GM12878 (cell line): Measurements from ENCODE around the gene OOSP3. TPM values are rescaled to one million over a fixed set of nuclear protein-coding genes. Genes with fewer than 3 reads are reported as not detected.

ENCODE experiments used
- ATAC-seq: fragments of 200-7000 bp; cut with Tn5 transposase; 3 replicates; pipeline ENCODE4 v1.9.1; 2020; ENCODE audit warnings: mild to moderate bottlenecking, moderate library complexity
- BruUV-seq: library from RNA; stranded (reverse); fragments of 400-500 nt; replicated peaks from 2 replicates; lab custom pipeline; 2021; lab: Mats Ljungman, UMichigan
- CTCF ChIA-PET: fragments of 300-600 bp; sonication (Branson Sonifier 250); formaldehyde crosslinking; extraction: SDS; loops from one replicate; lab custom pipeline; 2021; ENCODE audit warnings: inconsistent platforms; lab: Yijun Ruan, JAX
- POLR2A ChIA-PET: fragments of 350-600 bp; formaldehyde crosslinking; extraction: SDS; loops from one replicate; lab custom pipeline; 2021; ENCODE audit warnings: inconsistent platforms; lab: Charles Lee
- RAD21 ChIA-PET: fragments of 300-600 bp; sonication (Branson Sonifier 250); formaldehyde crosslinking; loops from one replicate; lab custom pipeline; 2023; ENCODE audit warnings: antibody characterized with exemption; ENCODE audit not compliant: unreplicated experiment; lab: Charles Lee
- SMC1A ChIA-PET: fragments of 300-600 bp; sonication (Branson Sonifier 250); formaldehyde crosslinking; loops from one replicate; lab custom pipeline; 2023; ENCODE audit not compliant: unreplicated experiment, uncharacterized antibody; lab: Charles Lee
- DNase-seq: peaks from one replicate; pipeline ENCODE4 v3.0.0-alpha.2; 2011; ENCODE audit warnings: low read depth, low spot score
- FAIRE-seq: peaks from 3 replicates; lab custom pipeline; 2011; peaks lifted over from hg19 to GRCh38; lab: Jason Lieb, UNC
- H2AFZ ChIP-seq: 2 replicates; pipeline ENCODE4 v1.6.0; 2011; ENCODE audit warnings: low read depth, low read length, control low read depth; ENCODE audit not compliant: control insufficient read depth
- H3K27ac ChIP-seq: 2 replicates; pipeline ENCODE4 v1.5.1; 2011; ENCODE audit warnings: control low read depth; ENCODE audit not compliant: control insufficient read depth, insufficient read depth
- H3K27me3 ChIP-seq, 2 experiments: replicated peaks in 1 of 2; 2 replicates each; pipeline versions ENCODE4 v1.6.0 to v1.6.1; 2011; ENCODE audit warnings: low read length in 1 of 2; ENCODE audit not compliant: control insufficient read depth in 2 of 2, insufficient read depth in 2 of 2
- H3K36me3 ChIP-seq, 2 experiments: 2 replicates each; pipeline ENCODE4 v1.5.1; 2011; ENCODE audit warnings: low read length in 1 of 2; ENCODE audit not compliant: control insufficient read depth in 2 of 2, insufficient read depth in 2 of 2
- H3K4me1 ChIP-seq: 2 replicates; pipeline ENCODE4 v1.6.1; 2011; ENCODE audit warnings: mild to moderate bottlenecking, low read length, moderate library complexity, mixed read lengths; ENCODE audit not compliant: control insufficient read depth, insufficient read depth
- H3K4me2 ChIP-seq: 2 replicates; pipeline ENCODE4 v1.6.0; 2011; ENCODE audit warnings: control low read depth; ENCODE audit not compliant: control insufficient read depth, insufficient read depth
- H3K4me3 ChIP-seq: fragments of 200-600 bp; sonication (generic); 2 replicates; pipeline ENCODE4 v1.5.1; 2016
- H3K79me2 ChIP-seq: 2 replicates; pipeline ENCODE4 v1.6.0; 2011; ENCODE audit warnings: low read length; ENCODE audit not compliant: control insufficient read depth, insufficient read depth
- H3K9ac ChIP-seq: 2 replicates; pipeline ENCODE4 v1.8.0; 2011; ENCODE audit warnings: low read length, control low read depth, mixed read lengths; ENCODE audit not compliant: control insufficient read depth, insufficient read depth
- H3K9me3 ChIP-seq: replicated peaks from 3 replicates; pipeline ENCODE4 v1.5.1; 2011; ENCODE audit warnings: mild to moderate bottlenecking, low read length; ENCODE audit not compliant: control insufficient read depth, insufficient read depth
- H4K20me1 ChIP-seq: 2 replicates; pipeline ENCODE4 v1.6.0; 2011; ENCODE audit not compliant: control insufficient read depth, insufficient read depth
- CBX5 ChIP-seq: sonication (generic); IDR thresholded peaks from 2 replicates; pipeline ENCODE4 v1.6.1; 2016; ENCODE audit warnings: low read depth, moderate library complexity, mild to moderate bottlenecking, inconsistent platforms
- FOXM1 ChIP-seq: IDR thresholded peaks from 2 replicates; pipeline ENCODE4 v1.6.1; 2012; ENCODE audit warnings: low read depth, mild to moderate bottlenecking, inconsistent platforms, low read length, moderate library complexity
- SPI1 ChIP-seq: IDR thresholded peaks from 2 replicates; pipeline ENCODE4 v1.6.1; 2011; ENCODE audit warnings: low read depth, mild to moderate bottlenecking, low read length, moderate library complexity, borderline replicate concordance; ENCODE audit not compliant: insufficient read depth
- TBL1XR1 ChIP-seq: IDR thresholded peaks from 2 replicates; pipeline ENCODE4 v1.6.1; 2012; ENCODE audit warnings: low read depth, low read length, improper control_type of control experiment
- WGBS: methylation state at CpG from one replicate; pipeline ENCODE4 v1.1.6; 2016; ENCODE audit warnings: low lambda C conversion rate; ENCODE audit not compliant: insufficient replicate concordance, insufficient coverage; ENCODE audit errors: missing lambda C conversion rate; 5-methylcytosine and 5-hydroxymethylcytosine counted together
- in situ Hi-C: fragments of 300-500 bp; cut with MboI; formaldehyde crosslinking; loops from 9 replicates; pipeline ENCODE4 v1.14.3; 2018; ENCODE audit warnings: mixed read lengths
- intact Hi-C: fragments of 100-400 bp; cut with micrococcal nuclease; formaldehyde crosslinking; loops from one replicate; pipeline ENCODE4 v1.14.2; 2022; ENCODE audit not compliant: unreplicated experiment
- polyA plus RNA-seq, 11 experiments: library from polyadenylated mRNA; depleted of rRNA in 4 of 11; unstranded in 6 of 11; stranded (reverse) in 5 of 11; fragments of >200 nt; fragmentation: Nextera tagmentation in 4 of 11; fragmentation: Illumina TruSeq in 1 of 11; extraction: Ambion mirVana in 4 of 11; extraction: Trizol in 1 of 11; gene quantifications; 1 replicate in 1 of 11; 2 replicates in 10 of 11; pipeline versions ENCODE4 v1.2.1 to v1.2.3, GENCODE V29; 2011 to 2016; ENCODE audit warnings: inconsistent platforms in 2 of 11, missing spikeins in 2 of 11, low read depth in 1 of 11
- total RNA-seq, 4 experiments: library from RNA; depleted of rRNA in 3 of 4; stranded (reverse); fragments of >200 nt in 3 of 4; fragmentation: Illumina TruSeq in 1 of 4; extraction: Trizol in 1 of 4; gene quantifications; 2 replicates each; pipeline versions ENCODE4 v1.2.1 to v1.2.3, GENCODE V29; 2013 to 2021

OOSP3 gene
- total and polyA plus RNA-seq, 10 of the 15 experiments (the other 5 are each of a cell fraction or from before 2014, with no cell fraction given) = 0.07 TPM; not detected in 9

GRCh38 chr11:59859673-59860072 lies 18.9 kb upstream of the OOSP3 start:
- SMC1A ChIA-PET = no interaction called here
- FAIRE-seq (no peak), ATAC-seq (no peak), DNase-seq (no peak)
- no peak overlapping the region for H3K27ac ChIP-seq
- H3K4me1 ChIP-seq = no peaks in the 10 kb centered on the region
- POLR2A ChIA-PET = no interaction called here
- intact Hi-C loops (no loop called here), in situ Hi-C loops (no loop called here)
- no peak overlapping the region for H3K9ac ChIP-seq
- H3K4me3 ChIP-seq = no peak overlapping the region
- H2AFZ ChIP-seq = no peak overlapping the region
- H3K4me2 ChIP-seq = no peak overlapping the region
- RAD21 ChIA-PET = interaction anchor here (0.6 kb wide), 1 partner anchor 755 kb away, joined by 3 read pairs; no protein-coding TSS in a partner anchor
- BruUV-seq = no TSS peak
- H3K79me2 ChIP-seq = no peaks in the 10 kb centered on the region
- CTCF ChIA-PET = interaction anchor here (0.6 kb wide), 1 partner anchor 421 kb away, joined by 3 read pairs; no protein-coding TSS in a partner anchor
- peaks cover 0 to 2% of the 10 kb centered on the region in 2 experiments; a peak in 1 of 4 replicates for H3K27me3 ChIP-seq
- H4K20me1 ChIP-seq = no peaks in the 10 kb centered on the region
- no peaks in the 10 kb centered on the region for H3K36me3 ChIP-seq
- H3K9me3 ChIP-seq = no peaks in the 10 kb centered on the region
- no peak for TF ChIP-seq FOXM1
- TF ChIP-seq SPI1 = peak; percentile 39; the same call in 1 of the 2 replicates

DNA sequence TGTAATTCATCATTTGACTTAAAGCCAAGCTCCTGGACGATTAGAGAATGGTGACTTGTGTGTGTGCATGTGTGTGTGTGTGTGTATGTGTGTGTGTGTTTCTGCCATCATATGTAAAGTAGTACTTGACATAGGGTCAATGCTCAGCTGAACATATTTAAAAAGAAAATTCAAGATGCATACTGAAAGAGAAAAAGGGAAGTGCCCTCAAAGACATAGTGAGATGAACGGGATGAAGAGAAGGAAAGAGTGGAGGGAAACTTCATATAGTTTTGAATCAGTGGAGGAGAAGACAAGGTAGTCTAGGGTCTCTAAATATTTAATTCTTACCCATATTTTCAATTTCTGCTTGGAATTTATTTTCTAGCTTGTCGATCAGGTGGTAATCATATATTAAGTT lies 16.3 kb upstream of the OOSP3 start:
- H3K4me2 ChIP-seq = no peak overlapping the region
- no peak for TF ChIP-seq TBL1XR1
- TF ChIP-seq SPI1 = peak; percentile 27; the same call in 1 of the 2 replicates
- TF ChIP-seq CBX5 = no peak
- H4K20me1 ChIP-seq = no peaks in the 10 kb centered on the region
- peaks cover 0 to 2% of the 10 kb centered on the region in 2 experiments; a peak in 1 of 4 replicates for H3K27me3 ChIP-seq
- RAD21 ChIA-PET = no interaction called here
- no peak overlapping the region for H3K4me3 ChIP-seq
- H3K79me2 ChIP-seq = no peaks in the 10 kb centered on the region
- FAIRE-seq = no peak
- BruUV-seq = no TSS peak
- no peak for ATAC-seq
- H3K9me3 ChIP-seq = no peaks in the 10 kb centered on the region
- no peaks in the 10 kb centered on the region for H3K36me3 ChIP-seq
- no peak overlapping the region for H3K9ac ChIP-seq
- H2AFZ ChIP-seq = no peak overlapping the region
- CTCF ChIA-PET = no interaction called here
- intact Hi-C loops = no loop called here
- in situ Hi-C loops = no loop called here
- no peak for DNase-seq
- SMC1A ChIA-PET = interaction anchor here (0.6 kb wide), 1 partner anchor 49 kb away, joined by 3 read pairs; no protein-coding TSS in a partner anchor
- POLR2A ChIA-PET = interaction anchor here (0.5 kb wide), 1 partner anchor 150 kb away, joined by 3 read pairs; no protein-coding TSS in a partner anchor
- no peak overlapping the region for H3K27ac ChIP-seq
- 1% methylated on average over 3 of the region's 3 CpGs for WGBS
- no peaks in the 10 kb centered on the region for H3K4me1 ChIP-seq
